ENCODE data around the gene PLXNA1. TPM values are rescaled to one million over a fixed set of nuclear protein-coding genes. Genes with fewer than 3 reads are reported as not detected.

PLXNA1 gene
- total RNA-seq, 2 donors from 2014 or later: 66.3 to 79.4 TPM

- Mint-ChIP-seq H3K27me3 (ENCODE audit: insufficient read depth) (no peaks in the 10 kb centered on the region), H3K9me3 (no peaks in the 10 kb centered on the region), H3K36me3 (ENCODE audit: low read depth) (peaks cover 24% of the 10 kb centered on the region), H3K4me3 (no peak overlapping the region), H3K27ac (no peak overlapping the region), H3K4me1 (peaks cover 1% of the 10 kb centered on the region)
- H3K9ac ChIP-seq (ENCODE audit: extremely low read depth, low read length, poor library complexity, severe bottlenecking): no peak overlapping the region
- no peak for TF ChIP-seq CTCF (conservative IDR thresholded peaks at IDR 0.05)
- no peaks in the 10 kb centered on the region for H3K27me3 ChIP-seq (ENCODE audit: control insufficient read depth, insufficient read depth, low read length, poor library complexity, severe bottlenecking)
- DNase-seq: no peak
- H3K27ac ChIP-seq (ENCODE audit: low read depth, low read length): no peak overlapping the region
- H3K4me3 ChIP-seq (ENCODE audit: low read length): no peak overlapping the region
- no peaks in the 10 kb centered on the region for H3K9me3 ChIP-seq (ENCODE audit: control insufficient read depth, low read length)
- WGBS, 2 experiments (ENCODE audit: insufficient coverage in 1 of 2, insufficient read length in 1 of 2): 95 to 100% methylated on average over 6 to 7 of the region's 7 CpGs
- no peaks in the 10 kb centered on the region for H3K4me1 ChIP-seq (ENCODE audit: control insufficient read depth, insufficient read depth, low read length)
- peaks cover 61% of the 10 kb centered on the region for H3K36me3 ChIP-seq (ENCODE audit: control insufficient read depth, insufficient read depth, low read length)
Observed at GRCh38 chr3:126992216-126992615, 9.3 kb downstream of the PLXNA1 start.

- DNase-seq: no peak
- Mint-ChIP-seq H3K4me1 (peaks cover 1% of the 10 kb centered on the region), H3K4me3 (no peak overlapping the region), H3K36me3 (ENCODE audit: low read depth) (peaks cover 24% of the 10 kb centered on the region), H3K27me3 (ENCODE audit: insufficient read depth) (no peaks in the 10 kb centered on the region), H3K9me3 (no peaks in the 10 kb centered on the region), H3K27ac (no peak overlapping the region)
- Histone ChIP-seq H3K4me1 (ENCODE audit: control insufficient read depth, insufficient read depth, low read length) (no peaks in the 10 kb centered on the region), H3K4me3 (ENCODE audit: low read length) (no peak overlapping the region), H3K27me3 (ENCODE audit: control insufficient read depth, insufficient read depth, low read length, poor library complexity, severe bottlenecking) (no peaks in the 10 kb centered on the region), H3K9me3 (ENCODE audit: control insufficient read depth, low read length) (no peaks in the 10 kb centered on the region), H3K9ac (ENCODE audit: extremely low read depth, low read length, poor library complexity, severe bottlenecking) (no peak overlapping the region), H3K36me3 (ENCODE audit: control insufficient read depth, insufficient read depth, low read length) (peaks cover 61% of the 10 kb centered on the region), H3K27ac (ENCODE audit: low read depth, low read length) (no peak overlapping the region)
- 90 to 98% methylated on average over 6 to 8 of the region's 8 CpGs for WGBS, 2 experiments (ENCODE audit: insufficient coverage in 1 of 2, insufficient read length in 1 of 2)
- TF ChIP-seq CTCF (conservative IDR thresholded peaks at IDR 0.05): no peak
Observed at GRCh38 chr3:126992776-126993175, 9.9 kb downstream of the PLXNA1 start.

GRCh38 chr3:126993436-126993835 is 10.5 kb downstream of the PLXNA1 start:
- H3K27me3 ChIP-seq (ENCODE audit: control insufficient read depth, insufficient read depth, low read length, poor library complexity, severe bottlenecking): no peaks in the 10 kb centered on the region
- H3K27me3 Mint-ChIP-seq (ENCODE audit: insufficient read depth): no peaks in the 10 kb centered on the region
- H3K9me3 Mint-ChIP-seq: no peaks in the 10 kb centered on the region
- no peak for DNase-seq
- no peaks in the 10 kb centered on the region for H3K4me1 ChIP-seq (ENCODE audit: control insufficient read depth, insufficient read depth, low read length)
- H3K4me3 ChIP-seq (ENCODE audit: low read length): no peak overlapping the region
- H3K36me3 Mint-ChIP-seq (ENCODE audit: low read depth): peaks cover 24% of the 10 kb centered on the region
- H3K9ac ChIP-seq (ENCODE audit: extremely low read depth, low read length, poor library complexity, severe bottlenecking): no peak overlapping the region
- no peak overlapping the region for H3K27ac Mint-ChIP-seq
- no peaks in the 10 kb centered on the region for H3K9me3 ChIP-seq (ENCODE audit: control insufficient read depth, low read length)
- no peak overlapping the region for H3K4me3 Mint-ChIP-seq
- H3K36me3 ChIP-seq (ENCODE audit: control insufficient read depth, insufficient read depth, low read length): peaks cover 61% of the 10 kb centered on the region
- H3K27ac ChIP-seq (ENCODE audit: low read depth, low read length): no peak overlapping the region
- no peak for TF ChIP-seq CTCF (conservative IDR thresholded peaks at IDR 0.05)
- peaks cover 5% of the 10 kb centered on the region for H3K4me1 Mint-ChIP-seq
- 95 to 98% methylated on average over 5 to 9 of the region's 9 CpGs for WGBS, 2 experiments (ENCODE audit: insufficient coverage in 1 of 2, insufficient read length in 1 of 2)
